Middle frontal gyrus (tissue), 1 donor: ENCODE data around the gene TRMT2A.

Experiments used
- DNase-seq: peaks from one replicate; pipeline ENCODE4 v3.0.0-alpha.2; 2015; ENCODE audit warnings: low spot score; ENCODE audit errors: extremely low spot score

Gene TRMT2A

GRCh38 chr22:20149257-20150250 lies 32.5 kb upstream of the TRMT2A start:
- no peak for DNase-seq

- DNase-seq = no peak
Measured at GRCh38 chr22:20148414-20148813, 31.4 kb upstream of the TRMT2A start.

- DNase-seq = no peak
Measured at GRCh38 chr22:20147237-20147988, 30.4 kb upstream of the TRMT2A start.

GRCh38 chr22:20146777-20147176 lies 29.8 kb upstream of the TRMT2A start:
- DNase-seq = no peak

GRCh38 chr22:20145832-20146223 lies 28.8 kb upstream of the TRMT2A start:
- DNase-seq = no peak

GRCh38 chr22:20145206-20145831 lies 28.3 kb upstream of the TRMT2A start:
- no peak for DNase-seq

GRCh38 chr22:20143883-20144665 lies 27.0 kb upstream of the TRMT2A start:
- no peak for DNase-seq

- DNase-seq = no peak
Measured at GRCh38 chr22:20142711-20143621, 25.9 kb upstream of the TRMT2A start.

- no peak for DNase-seq
Measured at GRCh38 chr22:20141186-20142077, 24.4 kb upstream of the TRMT2A start.

- no peak for DNase-seq
Measured at GRCh38 chr22:20140521-20140964, 23.5 kb upstream of the TRMT2A start.

- DNase-seq = no peak
Measured at GRCh38 chr22:20140107-20140445, 23.1 kb upstream of the TRMT2A start.

- DNase-seq = no peak
Measured at GRCh38 chr22:20139391-20140106, 22.5 kb upstream of the TRMT2A start.

GRCh38 chr22:20138868-20139267 lies 21.8 kb upstream of the TRMT2A start:
- no peak for DNase-seq

- no peak for DNase-seq
Measured at GRCh38 chr22:20138417-20138738, 21.4 kb upstream of the TRMT2A start.

- DNase-seq = no peak
Measured at GRCh38 chr22:20137671-20138416, 20.8 kb upstream of the TRMT2A start.

GRCh38 chr22:20137113-20137512 lies 20.1 kb upstream of the TRMT2A start:
- no peak for DNase-seq

- DNase-seq = no peak
Measured at GRCh38 chr22:20136603-20136873, 19.5 kb upstream of the TRMT2A start.
